Cardiac muscle cell (in vitro differentiated cells and primary cell): ENCODE data around the gene ALG9. TPM values are rescaled to one million over a fixed set of nuclear protein-coding genes. Genes with fewer than 3 reads are reported as not detected.

ENCODE experiments used
- DNase-seq, 2 donors: peaks; one replicate each; pipeline versions ENCODE4 v3.0.0 to v3.0.0-alpha.2; 2010 to 2017; ENCODE audit warnings: low read depth in 1 of 2, low spot score in 1 of 2
- H3K27ac ChIP-seq: fragments of 200-600 bp; sonication (generic); 2 replicates; pipeline ENCODE4 v1.5.1; 2016
- H3K27me3 ChIP-seq: fragments of 200-600 bp; sonication (generic); 2 replicates; pipeline ENCODE4 v1.6.0; 2016; ENCODE audit warnings: control low read depth
- H3K36me3 ChIP-seq: fragments of 200-600 bp; sonication (generic); 2 replicates; pipeline ENCODE4 v1.5.1; 2016; ENCODE audit warnings: control low read depth
- H3K4me1 ChIP-seq: fragments of 200-600 bp; sonication (generic); 2 replicates; pipeline ENCODE4 v1.8.1; 2017; ENCODE audit warnings: low read depth, mild to moderate bottlenecking, mixed run types
- H3K4me3 ChIP-seq: fragments of 200-600 bp; sonication (generic); 2 replicates; pipeline ENCODE4 v1.5.1; 2016; ENCODE audit warnings: mild to moderate bottlenecking
- H3K9me3 ChIP-seq: fragments of 200-600 bp; sonication (generic); 2 replicates; pipeline ENCODE4 v1.5.1; 2017; ENCODE audit warnings: low read depth, mild to moderate bottlenecking, control low read depth
- polyA plus RNA-seq: library from polyadenylated mRNA; unstranded; fragments of >200 nt; fragmentation: Nextera tagmentation; extraction: Ambion mirVana; gene quantifications from 2 replicates; pipeline ENCODE4 v1.2.1, GENCODE V29; 2016
- total RNA-seq: library from RNA; depleted of rRNA; stranded (reverse); fragments of >200 nt; gene quantifications from 2 replicates; pipeline ENCODE4 v1.2.3, GENCODE V29; 2016
- TF ChIP-seq, protein P1 (sequence below): IDR thresholded peaks from 2 replicates; pipeline ENCODE4 v1.5.1; 2012; ENCODE audit warnings: low read depth, mild to moderate bottlenecking, low read length

The ALG9 gene
- total and polyA plus RNA-seq, 2 experiments from 2014 or later: 32.8 to 49.9 TPM

- TF ChIP-seq, protein P1, sequence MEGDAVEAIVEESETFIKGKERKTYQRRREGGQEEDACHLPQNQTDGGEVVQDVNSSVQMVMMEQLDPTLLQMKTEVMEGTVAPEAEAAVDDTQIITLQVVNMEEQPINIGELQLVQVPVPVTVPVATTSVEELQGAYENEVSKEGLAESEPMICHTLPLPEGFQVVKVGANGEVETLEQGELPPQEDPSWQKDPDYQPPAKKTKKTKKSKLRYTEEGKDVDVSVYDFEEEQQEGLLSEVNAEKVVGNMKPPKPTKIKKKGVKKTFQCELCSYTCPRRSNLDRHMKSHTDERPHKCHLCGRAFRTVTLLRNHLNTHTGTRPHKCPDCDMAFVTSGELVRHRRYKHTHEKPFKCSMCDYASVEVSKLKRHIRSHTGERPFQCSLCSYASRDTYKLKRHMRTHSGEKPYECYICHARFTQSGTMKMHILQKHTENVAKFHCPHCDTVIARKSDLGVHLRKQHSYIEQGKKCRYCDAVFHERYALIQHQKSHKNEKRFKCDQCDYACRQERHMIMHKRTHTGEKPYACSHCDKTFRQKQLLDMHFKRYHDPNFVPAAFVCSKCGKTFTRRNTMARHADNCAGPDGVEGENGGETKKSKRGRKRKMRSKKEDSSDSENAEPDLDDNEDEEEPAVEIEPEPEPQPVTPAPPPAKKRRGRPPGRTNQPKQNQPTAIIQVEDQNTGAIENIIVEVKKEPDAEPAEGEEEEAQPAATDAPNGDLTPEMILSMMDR: no peak
- DNase-seq: no peak
- Histone ChIP-seq H3K27me3 (no peaks in the 10 kb centered on the region), H3K4me3 (no peak overlapping the region), H3K36me3 (no peaks in the 10 kb centered on the region), H3K4me1 (peaks cover 18% of the 10 kb centered on the region), H3K9me3 (no peaks in the 10 kb centered on the region), H3K27ac (no peak overlapping the region)
Observed at GRCh38 chr11:111917312-111917711, 45.9 kb upstream of the ALG9 start.

DNA sequence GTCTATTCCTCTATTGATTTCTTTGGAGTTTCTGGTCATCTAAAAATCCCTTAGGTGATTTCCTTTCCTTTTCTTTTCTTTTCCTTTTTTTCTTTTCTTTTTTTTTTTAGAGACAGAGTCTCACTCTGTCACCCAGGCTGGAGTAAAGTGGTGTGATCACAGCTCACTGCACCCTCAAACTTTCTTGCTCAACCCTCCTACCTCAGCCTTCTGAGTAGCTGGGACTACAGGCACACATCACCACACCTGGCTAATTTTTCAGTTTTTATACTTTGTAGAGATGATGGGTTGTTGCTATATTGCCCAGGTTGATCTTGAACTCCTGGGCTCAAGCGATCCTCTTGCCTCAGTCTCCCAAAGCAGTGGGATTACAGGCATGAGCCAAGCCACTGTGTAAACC is 45.4 kb upstream of the ALG9 start:
- no peaks in the 10 kb centered on the region for H3K9me3 ChIP-seq
- peaks cover 22% of the 10 kb centered on the region for H3K4me1 ChIP-seq
- no peak for DNase-seq
- H3K4me3 ChIP-seq: no peak overlapping the region
- TF ChIP-seq, protein P1: no peak
- no peak overlapping the region for H3K27ac ChIP-seq
- H3K36me3 ChIP-seq: no peaks in the 10 kb centered on the region
- H3K27me3 ChIP-seq: no peaks in the 10 kb centered on the region

GRCh38 chr11:111913997-111914396 is 42.6 kb upstream of the ALG9 start:
- peak in 1 of 2 donors; percentile 77 for DNase-seq
- H3K27ac ChIP-seq: no peak overlapping the region
- no peaks in the 10 kb centered on the region for H3K36me3 ChIP-seq
- H3K4me1 ChIP-seq: peaks cover 48% of the 10 kb centered on the region
- H3K9me3 ChIP-seq: no peaks in the 10 kb centered on the region
- TF ChIP-seq, protein P1: no peak
- H3K4me3 ChIP-seq: no peak overlapping the region
- H3K27me3 ChIP-seq: no peaks in the 10 kb centered on the region

DNA sequence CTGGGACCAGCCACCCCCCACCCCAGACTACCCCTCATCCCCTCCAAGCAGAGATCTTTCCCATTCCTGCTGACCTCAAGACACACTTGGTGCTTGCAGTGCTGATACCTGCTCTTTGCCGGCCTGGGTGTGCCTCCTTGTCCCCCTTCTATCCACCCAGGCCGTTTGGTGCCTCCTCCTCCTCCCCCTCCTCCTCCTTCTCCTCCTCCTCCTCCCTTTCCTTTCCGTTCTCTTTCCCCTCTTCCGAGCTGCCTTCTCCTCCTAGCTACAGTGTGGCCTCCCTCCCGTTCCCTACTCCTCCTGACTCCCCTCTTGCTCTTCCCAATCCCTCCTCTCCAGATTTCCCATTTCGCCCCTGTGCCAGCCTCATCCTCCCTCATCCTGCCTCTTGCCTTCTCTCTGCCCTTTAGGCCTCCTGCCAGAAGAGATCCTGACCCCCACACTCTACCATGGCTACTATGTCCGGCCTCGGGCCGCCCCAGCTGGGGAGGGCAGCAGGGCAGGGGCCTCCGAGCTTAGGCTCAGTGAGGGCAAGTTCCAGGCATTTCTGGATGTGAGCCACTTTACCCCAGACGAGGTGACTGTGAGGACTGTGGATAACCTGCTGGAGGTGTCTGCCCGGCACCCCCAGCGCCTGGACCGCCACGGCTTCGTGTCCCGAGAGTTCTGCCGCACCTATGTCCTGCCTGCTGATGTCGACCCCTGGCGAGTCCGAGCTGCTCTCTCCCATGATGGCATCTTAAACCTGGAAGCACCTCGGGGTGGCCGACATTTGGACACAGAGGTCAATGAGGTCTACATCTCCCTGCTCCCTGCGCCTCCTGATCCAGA is 41.9 kb upstream of the ALG9 start:
- H3K4me3 ChIP-seq: no peak overlapping the region
- H3K27ac ChIP-seq: peak overlapping the region; percentile 80
- H3K4me1 ChIP-seq: peaks cover 41% of the 10 kb centered on the region
- no peaks in the 10 kb centered on the region for H3K9me3 ChIP-seq
- TF ChIP-seq, protein P1: no peak
- DNase-seq: peak in 1 of 2 donors; percentile 30
- H3K27me3 ChIP-seq: no peaks in the 10 kb centered on the region
- H3K36me3 ChIP-seq: no peaks in the 10 kb centered on the region

DNA sequence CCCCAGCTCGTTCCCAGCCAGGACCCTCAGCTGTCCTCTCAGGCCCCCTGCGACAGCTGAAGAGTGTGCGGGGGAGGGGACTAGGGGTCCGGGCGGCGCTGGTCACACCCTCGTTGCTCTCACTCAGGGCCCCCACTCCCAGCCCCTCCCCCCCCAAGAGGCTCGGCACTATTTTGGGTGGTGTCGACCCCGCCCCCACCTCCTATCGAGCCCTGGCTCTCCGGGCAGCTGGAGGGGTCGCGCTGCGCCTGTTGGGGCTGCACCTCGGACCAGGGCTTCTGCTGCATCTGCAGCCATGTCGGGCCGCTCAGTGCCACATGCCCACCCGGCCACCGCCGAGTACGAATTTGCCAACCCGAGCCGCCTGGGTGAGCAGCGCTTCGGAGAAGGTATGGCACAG is 41.2 kb upstream of the ALG9 start, which contains the start of gene HSPB2:
HSPB2 (plus strand) TSS at position 200 of the 400 bp plus-strand sequence; CDS start at position 296, 96 bp downstream.
- H3K27me3 ChIP-seq: no peaks in the 10 kb centered on the region
- TF ChIP-seq, protein P1: no peak
- no peak for DNase-seq
- H3K4me1 ChIP-seq: peaks cover 41% of the 10 kb centered on the region
- H3K36me3 ChIP-seq: no peaks in the 10 kb centered on the region
- no peaks in the 10 kb centered on the region for H3K9me3 ChIP-seq
- no peak within 1 kb of the TSS for H3K4me3 ChIP-seq
- H3K27ac ChIP-seq: peak within 1 kb of the TSS; percentile 80
